NCI-H128 (cell line): ENCODE data around the gene SERPINA5.
"Not testable (repeated sequence)": the region's sequence is repeated elsewhere in the genome, so short reads cannot be mapped to it uniquely, and the experiment has no call there.

ENCODE experiments used
- DNase-seq: peaks from one replicate; lab custom pipeline; 2025; ENCODE audit not compliant: unreplicated experiment; lab: John Stamatoyannopoulos, UW

SERPINA5 gene

DNA sequence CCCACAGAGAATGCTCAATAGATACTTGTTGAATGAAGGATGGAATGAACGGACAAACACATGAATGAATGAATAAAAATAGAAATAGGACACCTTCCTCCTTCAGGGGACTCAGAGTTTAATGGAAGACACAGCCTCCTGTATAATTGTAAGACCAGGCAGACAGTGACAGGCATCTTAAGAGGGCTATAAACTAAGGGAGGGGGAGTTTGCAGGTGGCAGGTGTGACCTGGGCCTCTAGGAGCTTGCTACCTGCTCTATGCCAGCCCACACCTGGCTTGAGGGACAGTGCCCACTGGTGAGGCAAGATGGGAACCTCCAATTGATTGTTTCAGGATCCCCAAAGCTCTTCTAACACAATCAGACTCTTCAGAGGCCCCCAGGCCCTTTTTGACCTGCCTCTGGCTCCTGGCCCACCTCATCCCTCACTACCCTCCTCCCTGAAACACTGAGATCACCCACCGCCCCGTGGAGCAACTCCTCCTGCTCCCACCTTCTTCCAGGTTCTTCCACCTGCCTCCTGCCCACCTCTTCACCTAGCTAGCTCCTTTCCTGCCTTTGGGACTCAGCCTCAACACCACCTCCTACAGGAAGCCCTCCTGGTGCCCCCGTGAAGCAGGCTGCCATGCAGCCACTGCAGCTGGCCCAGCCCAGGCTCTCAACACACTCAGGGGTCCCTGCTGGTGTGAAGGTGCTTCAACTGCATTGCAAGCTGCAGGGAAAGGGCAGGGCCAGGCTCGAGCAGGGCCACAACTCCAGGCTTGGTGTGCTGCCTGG is 40.3 kb downstream of the SERPINA5 start:
- no peak for DNase-seq

DNA sequence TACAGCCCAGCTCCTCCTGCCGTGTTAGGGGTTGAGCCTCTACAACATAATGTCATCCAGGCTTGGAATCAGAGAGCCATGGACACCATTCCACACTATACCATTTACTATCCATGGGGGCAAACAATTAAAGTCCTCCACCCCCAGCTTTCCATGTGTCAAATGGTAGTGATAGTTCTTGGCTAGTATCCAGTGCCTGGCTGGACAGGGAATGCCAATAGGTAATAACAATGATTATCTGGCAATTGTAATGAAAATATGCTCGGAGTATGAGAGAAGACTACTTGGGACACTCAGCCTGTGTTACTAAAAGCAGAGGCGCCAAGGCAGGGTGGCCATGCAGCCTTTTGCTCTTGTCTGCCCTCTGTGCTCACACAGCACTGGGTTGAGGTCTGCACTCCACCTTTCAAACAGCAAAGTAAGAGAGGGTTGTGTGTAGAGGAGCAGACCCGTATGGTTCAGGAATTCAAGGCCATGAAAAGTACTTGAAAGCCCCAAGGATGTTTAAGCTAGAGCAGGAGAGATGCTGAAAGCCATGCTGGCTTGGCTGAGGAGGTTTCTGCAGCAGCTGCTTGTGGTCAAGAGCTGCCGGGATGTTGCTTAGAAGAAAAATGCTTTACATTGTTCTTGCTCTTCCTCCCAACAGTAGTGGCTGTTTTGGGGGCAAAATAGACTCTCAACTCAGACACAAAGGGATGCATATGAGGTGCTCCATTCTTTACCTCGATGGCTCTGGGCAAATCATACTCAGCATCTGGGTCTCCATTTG is 41.6 kb downstream of the SERPINA5 start:
- no peak for DNase-seq

DNA sequence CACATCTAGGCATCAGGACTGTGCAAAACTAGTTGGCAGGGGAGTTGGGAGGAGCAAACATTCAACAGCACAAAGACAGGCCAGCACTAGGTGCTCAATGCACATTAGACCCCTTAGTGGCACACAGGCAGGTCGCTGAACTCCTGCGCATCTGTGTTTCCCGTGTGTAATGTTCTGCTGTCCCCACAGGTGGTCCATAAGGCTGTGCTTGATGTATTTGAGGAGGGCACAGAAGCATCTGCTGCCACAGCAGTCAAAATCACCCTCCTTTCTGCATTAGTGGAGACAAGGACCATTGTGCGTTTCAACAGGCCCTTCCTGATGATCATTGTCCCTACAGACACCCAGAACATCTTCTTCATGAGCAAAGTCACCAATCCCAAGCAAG is 42.2 kb downstream of the SERPINA5 start:
- no peak for DNase-seq

DNA sequence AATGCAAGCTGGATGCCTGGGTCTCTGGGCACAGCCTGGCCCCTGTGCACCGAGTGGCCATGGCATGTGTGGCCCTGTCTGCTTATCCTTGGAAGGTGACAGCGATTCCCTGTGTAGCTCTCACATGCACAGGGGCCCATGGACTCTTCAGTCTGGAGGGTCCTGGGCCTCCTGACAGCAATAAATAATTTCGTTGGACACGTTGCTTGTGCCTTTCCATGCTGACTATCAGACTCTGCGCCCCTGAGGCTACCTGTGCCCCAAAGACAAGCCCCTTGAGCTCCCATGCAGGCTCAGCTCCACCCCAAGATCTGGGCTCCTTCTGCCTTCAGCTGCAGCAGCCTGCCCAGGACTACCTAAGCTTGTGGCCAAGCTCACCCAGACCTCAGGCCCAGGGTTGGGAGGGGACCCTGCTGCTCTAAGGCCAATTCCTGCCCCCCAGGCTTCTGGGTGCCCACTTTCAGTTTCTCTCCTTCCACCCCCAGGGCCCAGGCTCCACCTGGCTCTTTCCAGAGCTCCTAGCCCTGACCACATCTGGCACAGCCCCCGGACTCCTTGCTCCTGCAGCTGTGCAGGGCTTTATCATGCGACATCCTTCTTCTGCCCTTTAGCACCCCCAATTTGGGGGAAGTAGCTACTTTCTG is 42.8 kb downstream of the SERPINA5 start:
- DNase-seq = no peak

DNA sequence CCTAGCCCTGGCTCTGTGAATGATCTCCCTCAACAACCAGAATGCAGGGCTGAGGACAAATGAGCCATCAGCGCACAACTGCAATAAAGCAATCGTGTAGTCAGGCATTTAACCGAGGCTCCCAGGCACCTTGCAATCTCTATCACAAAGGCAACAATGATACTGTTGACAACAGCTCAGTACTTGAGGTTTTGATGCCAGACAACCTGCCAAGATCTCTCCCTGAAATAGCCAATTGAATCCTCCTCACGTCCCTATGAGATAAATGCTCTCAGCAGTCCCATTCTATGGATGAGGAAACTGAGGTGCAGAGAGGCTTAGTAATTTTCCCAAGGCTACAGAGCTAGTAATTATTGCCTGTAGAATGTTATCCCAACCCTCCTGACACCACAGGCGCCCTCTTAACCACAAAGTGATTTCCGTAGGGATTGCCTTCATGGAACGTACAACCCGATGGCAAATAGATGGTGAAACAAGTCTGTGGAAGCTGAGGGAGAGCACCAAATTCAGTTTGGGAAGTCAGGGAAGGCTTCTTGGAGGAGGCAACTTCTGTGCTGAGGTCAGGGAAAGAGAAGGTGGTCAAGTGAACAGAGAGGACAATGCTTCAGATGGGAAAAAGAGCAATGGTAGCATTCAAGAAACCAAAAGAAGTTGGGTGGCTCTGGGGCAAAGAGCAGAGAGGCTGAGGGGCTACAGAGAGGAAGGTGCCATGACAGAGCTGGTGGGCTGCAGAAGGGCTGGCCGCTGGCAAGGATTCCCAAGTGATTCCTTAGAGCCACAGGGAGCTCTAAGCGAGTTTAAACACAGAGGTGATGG is 43.5 kb downstream of the SERPINA5 start:
- DNase-seq = no peak

DNA sequence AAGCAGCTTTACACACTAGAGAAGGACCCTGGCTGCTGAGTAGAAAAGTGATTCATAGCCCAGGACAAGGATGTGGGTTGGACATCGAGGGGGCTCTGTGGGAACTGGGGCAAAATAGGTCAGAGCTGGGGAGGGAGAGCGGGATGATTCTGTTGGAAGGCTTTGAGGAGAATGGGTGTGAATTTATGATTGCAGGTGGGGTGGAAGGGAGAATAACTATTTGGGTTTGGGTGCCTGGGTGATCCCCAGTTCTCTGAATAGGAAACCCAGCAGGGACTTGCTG is 44.1 kb downstream of the SERPINA5 start:
- DNase-seq = no peak

DNA sequence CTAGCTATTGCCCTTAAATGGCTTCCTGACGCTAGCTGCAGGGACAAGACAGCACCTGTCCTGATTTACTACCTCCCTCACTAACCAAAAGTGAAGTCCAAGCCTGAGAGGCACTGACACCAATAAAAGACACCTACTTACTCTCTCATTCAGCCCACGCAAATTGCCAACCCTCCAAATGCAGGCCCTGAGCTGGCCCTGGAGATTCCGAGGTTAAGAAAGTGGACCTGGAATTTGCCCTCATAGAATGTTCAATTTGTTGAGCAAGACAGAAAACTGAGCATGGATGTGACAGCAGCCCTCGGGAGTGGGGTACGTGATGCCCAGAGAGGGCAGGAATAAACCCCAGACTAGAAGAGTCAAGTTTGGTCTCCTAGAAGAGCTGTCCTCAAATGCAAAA is 47.4 kb downstream of the SERPINA5 start:
- no peak for DNase-seq

DNA sequence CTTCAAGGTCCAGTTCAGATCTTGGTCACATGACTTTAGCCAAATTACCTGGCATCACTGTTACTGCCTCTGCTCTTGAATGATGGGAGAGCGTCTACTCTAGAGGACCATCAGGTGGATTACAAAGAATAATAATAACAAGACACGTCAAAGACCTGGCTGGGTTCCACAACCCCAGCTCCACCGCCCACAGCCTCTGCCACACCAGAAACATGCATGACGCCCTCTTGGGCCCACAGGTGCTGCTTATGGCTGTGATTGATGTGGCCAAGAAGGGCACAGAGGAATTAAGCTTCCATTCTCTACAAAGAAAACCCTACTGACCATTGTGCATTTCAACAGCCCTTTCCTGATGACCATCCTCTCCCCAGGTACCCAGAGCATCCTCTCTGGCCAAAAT is 49.2 kb downstream of the SERPINA5 start:
- no peak for DNase-seq

DNA sequence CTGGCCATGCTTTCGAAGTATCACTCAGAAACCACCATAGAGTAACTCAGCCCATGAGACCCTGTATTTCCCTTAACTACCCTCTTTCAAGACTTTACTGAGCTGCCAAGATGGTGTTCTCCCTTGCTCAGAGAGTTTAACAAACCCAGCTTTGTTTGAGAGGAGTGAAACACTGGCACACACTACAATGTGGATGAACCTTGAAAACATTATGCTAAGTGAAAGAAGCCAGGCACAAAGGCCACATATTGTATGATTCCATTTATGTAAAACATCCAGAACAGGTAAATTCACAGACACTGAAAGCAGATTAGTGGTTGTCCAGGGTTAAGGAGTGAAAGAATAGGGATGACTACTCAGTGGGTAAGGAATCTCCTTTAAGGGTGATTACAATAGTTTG is 49.8 kb downstream of the SERPINA5 start:
- no peak for DNase-seq

DNA sequence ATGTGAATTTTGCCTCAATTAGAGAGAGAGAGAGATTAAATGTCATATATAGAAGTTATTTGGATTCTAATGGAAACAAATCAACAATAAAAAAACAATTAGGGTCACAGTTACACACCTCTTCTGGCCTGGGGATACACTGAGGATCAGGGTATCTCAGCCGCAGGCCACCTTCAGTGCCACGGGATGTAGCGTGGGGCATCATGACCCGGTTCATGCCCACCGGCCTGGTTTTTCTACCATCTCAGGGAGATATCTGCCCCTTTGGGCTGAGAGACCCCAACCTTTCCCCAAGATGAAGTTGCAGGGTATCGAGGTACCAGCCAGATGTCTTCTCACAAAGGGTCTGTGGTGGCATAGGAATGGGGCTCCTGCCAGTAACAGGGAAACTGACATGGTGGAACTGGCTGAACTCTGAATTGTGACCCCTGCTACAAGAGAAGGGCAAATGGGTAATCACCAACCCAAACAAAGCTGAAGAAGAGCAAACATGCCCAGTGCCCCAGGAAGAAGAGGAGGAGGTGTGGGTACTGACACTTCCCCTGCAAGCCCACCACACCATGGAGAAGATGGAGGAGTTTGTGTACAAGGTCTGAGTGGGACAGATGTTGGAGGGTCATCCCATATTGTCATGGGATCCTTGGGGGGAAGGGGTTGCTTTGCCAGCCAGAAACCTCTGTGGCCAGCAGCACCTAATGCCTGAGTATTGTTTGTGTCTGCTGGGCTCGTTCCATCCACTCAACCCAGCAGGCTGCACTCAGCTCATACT is 50.5 kb downstream of the SERPINA5 start:
- no peak for DNase-seq

DNA sequence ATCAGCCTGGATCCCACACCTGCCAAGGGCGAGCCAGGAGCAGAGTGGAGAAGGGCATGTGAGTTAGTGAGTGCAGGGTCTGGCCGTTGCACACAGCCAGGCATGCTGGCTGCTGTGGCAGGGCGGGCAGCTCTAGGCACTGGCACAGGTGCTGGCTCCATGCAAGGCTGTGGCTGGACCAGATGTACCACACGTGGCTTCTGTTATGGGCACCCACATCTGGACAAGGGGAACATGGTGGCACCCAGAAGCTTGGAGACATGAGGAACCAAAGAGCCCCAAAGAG is 51.0 kb downstream of the SERPINA5 start:
- DNase-seq = no peak

DNA sequence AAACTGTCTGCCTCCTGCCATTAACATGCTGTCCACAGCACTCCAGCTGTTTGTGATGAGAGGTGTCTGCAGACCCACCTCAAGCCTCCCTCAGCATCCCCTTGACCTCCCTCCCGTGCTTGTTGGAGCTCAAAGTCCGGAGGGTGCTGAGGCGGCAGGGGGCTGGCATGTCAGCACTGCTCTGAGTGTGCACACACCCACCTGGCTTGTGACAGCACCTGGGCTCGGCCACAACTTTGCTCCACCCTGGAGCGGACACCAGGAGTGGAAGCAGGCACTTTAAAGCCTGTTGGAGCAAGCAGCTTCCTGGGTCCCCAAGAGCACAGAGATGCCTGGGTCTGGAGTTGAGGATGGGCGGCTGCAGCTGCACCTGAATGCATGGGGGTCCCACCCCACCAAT is 51.9 kb downstream of the SERPINA5 start:
- DNase-seq = no peak

DNA sequence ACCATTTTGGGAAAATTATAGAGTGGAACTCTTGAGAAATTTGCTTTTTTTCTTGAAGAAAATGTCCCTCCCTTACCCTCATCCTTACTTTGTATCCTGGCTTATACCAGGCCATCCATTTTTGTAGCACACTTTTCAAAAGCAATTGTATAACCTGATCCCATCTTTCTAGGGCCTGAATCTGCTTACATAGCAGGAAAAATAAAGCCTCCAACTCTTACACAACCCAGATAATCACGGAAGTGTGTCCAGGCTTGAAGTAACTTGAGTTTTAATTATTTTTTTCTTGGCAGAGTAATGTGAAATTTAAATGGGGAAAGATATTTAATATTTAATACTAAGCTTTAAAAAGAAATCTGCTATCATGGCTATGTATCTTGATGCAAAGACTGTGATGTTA is 53.9 kb downstream of the SERPINA5 start:
- no peak for DNase-seq

DNA sequence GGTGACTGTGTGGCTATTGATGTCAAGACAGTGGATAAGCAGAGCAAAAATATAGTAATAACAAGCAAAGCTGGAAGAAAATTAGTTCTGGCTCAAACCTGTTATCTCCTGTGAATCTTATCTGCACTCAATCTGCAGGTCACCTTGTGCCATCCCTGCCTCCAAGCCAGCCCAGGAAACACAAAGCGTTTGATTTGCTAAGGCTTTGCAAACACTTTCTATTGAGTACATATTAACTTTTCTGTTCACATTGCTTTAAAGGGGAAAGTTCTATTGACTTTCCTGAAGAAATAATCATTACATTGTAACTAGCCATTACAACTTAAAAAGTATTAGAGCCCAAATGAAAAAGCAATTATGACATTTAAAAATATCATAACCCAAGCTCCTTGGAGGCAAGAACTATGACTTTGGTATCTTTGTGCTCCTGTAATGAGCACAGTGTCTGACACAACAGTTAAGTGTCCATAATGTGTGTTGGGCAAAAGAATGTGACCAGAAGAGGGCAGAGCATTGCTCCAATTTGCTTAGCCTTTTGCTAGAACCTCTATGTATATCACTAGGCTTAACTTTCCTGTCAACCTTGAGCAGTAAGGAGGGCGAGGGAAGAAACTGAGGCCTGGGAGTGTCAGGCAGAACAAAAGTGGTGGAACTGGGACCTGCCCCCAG is 55.7 kb downstream of the SERPINA5 start:
- DNase-seq = no peak

DNA sequence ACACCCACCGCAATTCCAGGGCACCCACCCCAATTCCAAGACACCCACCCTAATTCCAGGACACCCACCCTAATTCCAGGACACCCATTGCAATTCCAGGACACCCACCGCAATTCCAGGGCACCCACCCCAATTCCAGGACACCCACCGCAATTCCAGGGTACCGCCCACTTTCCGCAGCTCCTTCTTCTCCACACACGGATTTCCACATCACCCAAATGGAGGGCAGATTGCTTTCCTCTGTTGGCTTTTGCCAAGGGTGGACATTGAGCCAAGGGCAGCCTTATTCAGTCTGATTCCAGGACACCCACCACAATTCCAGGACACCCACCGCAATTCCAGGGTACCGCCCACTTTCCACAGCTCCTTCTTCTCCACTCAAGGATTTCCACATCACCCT is 56.6 kb downstream of the SERPINA5 start:
- DNase-seq = not testable (repeated sequence)

DNA sequence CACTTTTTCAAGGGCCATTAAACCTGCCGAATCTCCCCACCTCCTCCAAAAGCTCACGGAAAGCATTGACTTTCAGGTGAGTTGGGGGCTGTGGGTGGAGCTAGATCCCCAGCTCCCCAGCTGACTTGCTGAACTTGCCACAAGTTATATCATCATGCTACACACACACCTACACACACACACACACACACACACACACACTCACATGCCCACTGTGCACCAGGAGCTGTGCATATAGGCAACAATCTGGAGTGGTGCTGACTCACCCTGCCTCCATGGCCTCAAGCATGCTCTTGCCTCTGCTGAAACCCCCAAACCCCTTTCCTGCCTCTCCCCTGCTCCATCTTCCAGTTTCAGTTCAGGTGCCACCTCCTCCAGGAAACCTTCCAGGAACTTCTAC is 57.1 kb downstream of the SERPINA5 start:
- no peak for DNase-seq

DNA sequence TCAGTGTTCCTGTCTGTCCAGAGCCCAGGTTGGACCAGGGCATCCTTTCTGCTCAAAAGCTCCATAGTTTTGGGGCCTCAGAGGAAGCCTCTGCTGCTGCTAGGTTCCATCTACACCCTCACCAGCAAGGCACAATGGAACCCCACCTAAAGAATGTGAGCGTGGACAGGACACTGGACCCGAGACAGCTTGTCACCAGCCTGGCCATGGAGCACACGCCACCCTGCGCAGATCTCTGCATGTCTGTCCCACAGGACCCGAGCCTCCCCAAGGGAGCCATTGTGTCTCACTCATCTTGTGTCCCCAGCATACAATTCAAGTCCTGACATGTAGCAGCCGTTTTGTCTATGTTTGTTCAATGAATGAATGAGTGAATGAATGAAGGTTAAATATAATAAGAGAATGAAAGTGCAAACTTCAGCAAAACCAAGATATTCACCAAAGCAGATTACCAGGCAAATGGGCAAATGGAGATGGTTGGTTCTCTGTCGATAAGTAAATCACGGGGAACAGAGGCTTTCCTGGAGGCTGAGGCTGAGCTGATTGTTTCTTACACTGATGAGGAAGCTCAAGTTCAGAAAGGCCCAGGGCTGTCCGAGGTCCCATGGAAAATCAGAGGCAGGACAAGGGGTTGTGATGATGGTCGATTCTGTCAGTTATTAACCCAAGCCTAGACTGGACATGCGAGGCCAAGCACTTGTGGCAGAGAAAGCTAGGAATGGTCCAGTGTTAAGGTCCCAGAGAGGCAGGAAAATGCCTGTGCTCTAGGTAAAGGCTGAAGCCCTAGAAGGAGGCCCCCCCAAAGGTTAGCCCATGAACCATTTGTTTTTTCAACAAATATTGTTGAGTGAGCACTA is 58.0 kb downstream of the SERPINA5 start:
- no peak for DNase-seq

DNA sequence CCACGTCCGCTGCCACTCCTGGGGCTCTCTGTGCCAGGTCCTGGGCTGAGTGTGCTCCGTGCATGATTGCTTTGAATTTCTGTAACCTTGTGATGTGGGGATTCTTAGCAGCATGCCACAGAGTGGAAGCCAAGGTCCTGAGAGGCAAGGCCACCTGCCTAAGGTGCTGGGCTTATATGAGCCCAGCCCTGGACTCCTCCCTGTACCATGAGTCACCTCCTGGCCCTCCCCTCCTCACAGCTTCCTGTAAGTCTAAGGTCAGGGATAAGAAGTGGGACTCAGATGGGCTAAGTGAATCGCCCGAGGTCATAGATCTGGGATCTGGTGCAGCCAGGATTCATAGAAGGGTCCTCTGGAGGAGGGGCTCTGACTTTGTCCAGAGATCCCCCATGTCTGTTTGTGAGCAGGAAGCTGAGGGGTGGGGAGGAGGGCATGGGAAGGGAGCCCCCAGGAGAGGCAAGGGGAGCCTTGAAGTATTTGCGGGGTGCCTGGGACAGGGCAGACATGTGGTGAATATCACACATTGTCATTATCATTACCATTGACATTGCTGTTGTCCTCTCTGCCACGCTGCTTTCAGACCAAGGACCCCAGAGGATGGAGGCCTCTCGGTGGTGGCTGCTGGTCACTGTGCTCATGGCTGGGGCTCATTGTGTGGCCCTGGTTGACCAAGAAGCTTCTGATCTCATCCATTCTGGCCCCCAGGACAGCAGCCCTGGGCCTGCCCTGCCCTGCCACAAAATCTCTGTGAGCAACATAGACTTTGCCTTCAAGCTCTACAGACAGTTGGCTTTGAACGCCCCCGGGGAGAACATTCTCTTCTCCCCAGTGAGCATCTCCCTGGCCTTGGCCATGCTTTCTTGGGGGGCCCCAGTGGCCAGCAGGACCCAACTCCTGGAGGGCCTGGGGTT is 59.8 kb downstream of the SERPINA5 start:
- DNase-seq = no peak

DNA sequence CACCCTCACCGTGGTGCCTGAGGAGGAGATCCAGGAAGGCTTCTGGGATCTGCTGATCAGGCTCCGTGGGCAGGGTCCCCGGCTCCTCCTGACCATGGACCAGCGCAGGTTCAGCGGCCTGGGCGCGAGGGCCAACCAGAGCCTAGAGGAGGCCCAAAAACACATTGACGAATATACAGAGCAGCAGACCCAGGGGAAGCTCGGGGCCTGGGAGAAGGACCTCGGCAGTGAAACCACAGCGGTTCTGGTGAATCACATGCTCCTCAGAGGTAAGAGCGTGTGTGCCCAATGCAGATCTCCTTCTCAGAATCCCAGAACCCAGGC is 60.4 kb downstream of the SERPINA5 start:
- no peak for DNase-seq
